ENCODE data around the gene ZNF653.

Gene ZNF653

GRCh38 chr19:11505504-11506100, at the start of gene ZNF653:
Gene ZNF653 (minus strand): TSS chr19:11505839. CDS start chr19:11505786, 53 bp downstream.
- peak; percentile 68 to 89 for DNase-seq

- no peak for DNase-seq
Observed at GRCh38 chr19:11555246-11555645, 49.6 kb upstream of the ZNF653 start.

GRCh38 chr19:11554160-11554559, 48.5 kb upstream of the ZNF653 start:
- DNase-seq: no peak

GRCh38 chr19:11552666-11553372, 47.2 kb upstream of the ZNF653 start:
- DNase-seq: no peak

- DNase-seq: no peak
Observed at GRCh38 chr19:11551603-11552235, 46.1 kb upstream of the ZNF653 start.

GRCh38 chr19:11550265-11550664, 44.6 kb upstream of the ZNF653 start:
- no peak for DNase-seq

GRCh38 chr19:11549386-11549953, 43.8 kb upstream of the ZNF653 start:
- no peak for DNase-seq

- DNase-seq: no peak
Observed at GRCh38 chr19:11547929-11548700, 42.5 kb upstream of the ZNF653 start.

GRCh38 chr19:11541238-11541637, 35.6 kb upstream of the ZNF653 start:
- DNase-seq: no peak

GRCh38 chr19:11540645-11541044, 35.0 kb upstream of the ZNF653 start:
- DNase-seq: no peak

- DNase-seq: no peak
Observed at GRCh38 chr19:11539495-11540365, 34.1 kb upstream of the ZNF653 start.

- no peak for DNase-seq
Observed at GRCh38 chr19:11538232-11539036, 32.8 kb upstream of the ZNF653 start, which contains the start of gene CNN1. Gene CNN1 (plus strand): TSS chr19:11538851. CDS start chr19:11538928, 77 bp downstream.

GRCh38 chr19:11535792-11536595, 30.4 kb upstream of the ZNF653 start:
- DNase-seq: peak; percentile 12 to 79

GRCh38 chr19:11534948-11535347, 29.3 kb upstream of the ZNF653 start:
- DNase-seq: no peak

- no peak for DNase-seq
Observed at GRCh38 chr19:11534538-11534937, 28.9 kb upstream of the ZNF653 start.

GRCh38 chr19:11530432-11530831, 24.8 kb upstream of the ZNF653 start:
- peak; percentile 81 to 87 for DNase-seq

- peak; percentile 94 for DNase-seq
Observed at GRCh38 chr19:11528551-11529341, 23.1 kb upstream of the ZNF653 start, which contains the start of gene ECSIT. Gene ECSIT (minus strand): TSS chr19:11529134. CDS start chr19:11519170, 9,964 bp downstream.

GRCh38 chr19:11519138-11519537, 13.5 kb upstream of the ZNF653 start:
- DNase-seq: no peak

- no peak for DNase-seq
Observed at GRCh38 chr19:11513946-11514345, 8.3 kb upstream of the ZNF653 start.

All from hippocampal formation (tissue), 2 donors.